ENCODE results near the gene ZDHHC14.

Gene ZDHHC14

DNA sequence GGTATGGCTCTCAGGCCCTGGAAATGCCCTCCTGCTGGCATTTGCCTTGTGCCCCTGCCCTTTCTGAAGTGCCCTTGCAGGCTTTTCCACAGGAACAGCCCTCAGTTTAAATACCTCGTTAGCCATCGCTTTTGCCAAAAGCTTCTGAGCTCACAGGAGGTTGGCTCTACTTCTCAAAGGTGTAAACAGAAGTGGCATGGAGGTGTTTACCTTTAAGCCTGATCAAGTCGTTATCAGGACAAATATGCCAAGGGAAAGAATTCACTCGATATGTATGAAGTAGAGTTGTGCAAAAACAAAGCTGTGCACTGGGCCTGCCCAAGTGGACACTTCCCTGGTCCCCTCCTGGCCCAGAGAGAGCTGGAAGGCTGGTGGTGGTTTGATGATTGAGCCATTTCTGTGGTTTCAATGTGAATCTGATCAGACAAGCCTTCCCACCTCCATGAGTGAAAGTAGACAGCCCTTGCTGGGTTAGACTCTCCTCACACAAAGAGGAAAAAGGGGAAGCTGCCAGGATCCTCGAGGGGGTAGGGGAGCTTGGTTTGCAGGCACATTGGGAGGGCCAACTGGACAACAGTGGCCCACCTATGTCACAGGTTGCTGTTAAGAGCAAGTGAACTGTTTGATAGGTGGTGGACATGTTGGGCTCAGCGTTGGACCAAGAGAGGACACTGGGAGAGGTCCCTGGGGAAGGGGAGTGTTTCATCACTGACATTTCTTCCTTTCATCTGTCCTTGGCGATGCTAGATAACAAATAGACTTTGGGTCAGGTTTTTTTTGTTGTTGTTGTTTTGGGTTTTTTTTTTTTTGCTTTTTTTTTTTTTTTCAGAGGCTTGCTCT lies 98.7 kb downstream of the ZDHHC14 start:
- Histone ChIP-seq H3K4me1 (ENCODE audit: control insufficient read depth, low read depth, low read length) (no peaks in the 10 kb centered on the region), H2BK120ac (ENCODE audit: low read depth, low read length) (no peak overlapping the region), H3K18ac (ENCODE audit: low read length) (no peak overlapping the region), H3K36me3 (ENCODE audit: control insufficient read depth, insufficient read depth, low read length) (no peaks in the 10 kb centered on the region), H3K23ac (ENCODE audit: low read length) (no peak overlapping the region), H3K27me3 (ENCODE audit: insufficient read depth, low read length, poor library complexity) (no peaks in the 10 kb centered on the region), H3K56ac (ENCODE audit: low read length) (no peak overlapping the region), H2BK5ac (ENCODE audit: low read length) (no peak overlapping the region), H4K8ac (ENCODE audit: low read depth, low read length) (no peak overlapping the region), H3K9ac (ENCODE audit: low read length) (no peak overlapping the region), H2BK15ac (replicated peaks; ENCODE audit: low read depth) (no peak overlapping the region), H4K5ac (ENCODE audit: low read length) (no peak overlapping the region), H3K4me2 (ENCODE audit: low read length) (no peak overlapping the region), H2AK5ac (ENCODE audit: low read length) (no peak overlapping the region), H3K4ac (ENCODE audit: low read depth, low read length) (no peak overlapping the region), H3K79me1 (ENCODE audit: low read length) (no peaks in the 10 kb centered on the region), H3K79me2 (ENCODE audit: control insufficient read depth, insufficient read depth, low read length) (no peaks in the 10 kb centered on the region), H3K27ac (ENCODE audit: low read depth, low read length) (no peak overlapping the region), H3K4me3 (ENCODE audit: low read length) (no peak overlapping the region)
- DNase-seq, result no peak
- no CpG with 5 or more reads among the region's 7 CpGs for WGBS (ENCODE audit: extremely low coverage, insufficient coverage, low lambda C conversion rate)

DNA sequence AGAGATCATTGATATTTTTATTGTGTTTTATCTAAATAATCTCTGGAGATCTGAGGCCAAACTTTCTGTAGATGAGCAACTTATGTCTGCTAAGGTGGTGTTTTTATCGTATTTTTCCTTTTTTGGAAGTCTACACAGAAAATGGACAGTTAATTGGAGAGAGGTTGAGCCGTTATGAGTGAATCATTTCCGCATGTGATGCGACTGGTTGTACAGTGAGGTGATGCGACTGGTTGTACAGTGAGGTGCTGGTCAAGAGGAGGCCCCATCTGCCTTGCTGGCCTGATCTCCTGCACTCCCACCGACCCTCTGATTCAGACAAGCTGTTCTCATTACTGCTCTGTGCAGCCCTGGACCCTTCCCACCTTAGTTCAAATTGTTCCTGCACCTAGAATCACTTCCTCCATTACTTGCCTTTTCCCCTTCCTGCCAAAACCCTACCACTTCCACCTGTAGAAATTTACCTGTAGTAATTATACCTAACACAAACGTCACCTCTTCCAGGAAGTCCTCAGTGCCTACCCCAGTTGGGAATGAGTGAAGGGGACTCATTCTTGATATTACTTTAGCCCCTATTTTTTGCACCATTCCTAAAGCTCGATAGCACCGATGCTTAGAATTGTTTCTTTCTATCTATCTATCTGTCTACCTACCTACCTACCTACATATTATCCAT lies 100.3 kb downstream of the ZDHHC14 start:
- Histone ChIP-seq H3K56ac (ENCODE audit: low read length) (no peak overlapping the region), H3K36me3 (ENCODE audit: control insufficient read depth, insufficient read depth, low read length) (no peaks in the 10 kb centered on the region), H3K4ac (ENCODE audit: low read depth, low read length) (no peak overlapping the region), H2BK15ac (replicated peaks; ENCODE audit: low read depth) (no peak overlapping the region), H2AK5ac (ENCODE audit: low read length) (no peak overlapping the region), H3K23ac (ENCODE audit: low read length) (no peak overlapping the region), H3K79me1 (ENCODE audit: low read length) (no peaks in the 10 kb centered on the region), H2BK5ac (ENCODE audit: low read length) (no peak overlapping the region), H4K8ac (ENCODE audit: low read depth, low read length) (no peak overlapping the region), H3K79me2 (ENCODE audit: control insufficient read depth, insufficient read depth, low read length) (no peaks in the 10 kb centered on the region), H4K5ac (ENCODE audit: low read length) (no peak overlapping the region), H3K4me3 (ENCODE audit: low read length) (no peak overlapping the region), H3K9ac (ENCODE audit: low read length) (no peak overlapping the region), H2BK120ac (ENCODE audit: low read depth, low read length) (no peak overlapping the region), H3K4me2 (ENCODE audit: low read length) (no peak overlapping the region), H3K4me1 (ENCODE audit: control insufficient read depth, low read depth, low read length) (no peaks in the 10 kb centered on the region), H3K18ac (ENCODE audit: low read length) (no peak overlapping the region), H3K27ac (ENCODE audit: low read depth, low read length) (no peak overlapping the region), H3K27me3 (ENCODE audit: insufficient read depth, low read length, poor library complexity) (no peaks in the 10 kb centered on the region)
- DNase-seq, result no peak
- WGBS (ENCODE audit: extremely low coverage, insufficient coverage, low lambda C conversion rate), result no CpG with 5 or more reads among the region's 9 CpGs

- no peak overlapping the region for H2BK120ac ChIP-seq (ENCODE audit: low read depth, low read length)
- no peak overlapping the region for H3K4me2 ChIP-seq (ENCODE audit: low read length)
- no CpG with 5 or more reads among the region's 4 CpGs for WGBS (ENCODE audit: extremely low coverage, insufficient coverage, low lambda C conversion rate)
- H3K4me3 ChIP-seq (ENCODE audit: low read length), result no peak overlapping the region
- H3K4me1 ChIP-seq (ENCODE audit: control insufficient read depth, low read depth, low read length), result no peaks in the 10 kb centered on the region
- no peak overlapping the region for H3K4ac ChIP-seq (ENCODE audit: low read depth, low read length)
- DNase-seq, result no peak
- no peaks in the 10 kb centered on the region for H3K36me3 ChIP-seq (ENCODE audit: control insufficient read depth, insufficient read depth, low read length)
- H3K56ac ChIP-seq (ENCODE audit: low read length), result no peak overlapping the region
- no peak overlapping the region for H3K27ac ChIP-seq (ENCODE audit: low read depth, low read length)
- no peak overlapping the region for H3K9ac ChIP-seq (ENCODE audit: low read length)
- H3K27me3 ChIP-seq (ENCODE audit: insufficient read depth, low read length, poor library complexity), result no peaks in the 10 kb centered on the region
- H4K5ac ChIP-seq (ENCODE audit: low read length), result no peak overlapping the region
- H2AK5ac ChIP-seq (ENCODE audit: low read length), result no peak overlapping the region
- H2BK5ac ChIP-seq (ENCODE audit: low read length), result no peak overlapping the region
- no peak overlapping the region for H4K8ac ChIP-seq (ENCODE audit: low read depth, low read length)
- no peaks in the 10 kb centered on the region for H3K79me2 ChIP-seq (ENCODE audit: control insufficient read depth, insufficient read depth, low read length)
- no peak overlapping the region for H2BK15ac ChIP-seq (replicated peaks; ENCODE audit: low read depth)
- H3K18ac ChIP-seq (ENCODE audit: low read length), result no peak overlapping the region
- H3K79me1 ChIP-seq (ENCODE audit: low read length), result no peaks in the 10 kb centered on the region
- no peak overlapping the region for H3K23ac ChIP-seq (ENCODE audit: low read length)
Measured at GRCh38 chr6:157481865-157482249, 100.9 kb downstream of the ZDHHC14 start.

DNA sequence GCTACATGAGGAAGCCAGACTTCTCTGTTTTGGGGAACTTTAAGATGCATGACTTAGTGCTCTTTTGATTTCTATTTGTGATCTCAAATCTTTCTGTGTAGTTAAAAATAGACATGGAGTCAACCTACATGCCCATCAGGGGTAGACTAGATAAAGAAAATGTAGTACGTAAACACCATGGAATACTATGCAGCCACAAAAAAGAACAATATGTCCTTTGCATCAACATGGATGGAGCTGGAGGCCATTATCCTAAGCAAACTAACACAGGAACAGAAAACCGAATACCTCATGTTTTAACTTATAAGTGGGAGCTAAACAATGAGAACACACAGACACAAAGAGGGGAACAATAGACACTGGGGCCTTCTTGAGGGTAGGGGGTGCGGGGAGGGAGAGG lies 102.8 kb downstream of the ZDHHC14 start:
- Histone ChIP-seq H3K23ac (ENCODE audit: low read length) (no peak overlapping the region), H4K5ac (ENCODE audit: low read length) (no peak overlapping the region), H3K56ac (ENCODE audit: low read length) (no peak overlapping the region)

DNA sequence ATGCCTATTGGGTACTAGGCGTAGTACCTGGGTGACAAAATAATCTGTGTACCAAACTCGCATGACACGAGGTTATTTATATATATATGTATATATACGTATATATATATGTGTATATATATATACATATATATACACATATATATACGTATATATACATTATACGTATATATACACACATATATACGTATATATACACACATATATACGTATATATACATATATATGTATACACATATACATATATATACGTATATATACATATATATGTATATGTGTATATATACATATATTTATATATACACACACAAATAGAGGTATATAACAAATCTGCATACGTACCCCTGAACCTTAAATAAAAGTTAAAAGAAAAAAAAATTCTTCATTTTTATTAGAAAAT lies 103.2 kb downstream of the ZDHHC14 start:
- H2BK15ac ChIP-seq (replicated peaks; ENCODE audit: low read depth), result no peak overlapping the region
- no peak overlapping the region for H4K5ac ChIP-seq (ENCODE audit: low read length)
- H3K4ac ChIP-seq (ENCODE audit: low read depth, low read length), result no peak overlapping the region
- peaks cover 4% of the 10 kb centered on the region for H3K4me1 ChIP-seq (ENCODE audit: control insufficient read depth, low read depth, low read length)
- no peaks in the 10 kb centered on the region for H3K79me1 ChIP-seq (ENCODE audit: low read length)
- no peak overlapping the region for H3K18ac ChIP-seq (ENCODE audit: low read length)
- H2BK5ac ChIP-seq (ENCODE audit: low read length), result no peak overlapping the region
- H2AK5ac ChIP-seq (ENCODE audit: low read length), result no peak overlapping the region
- no CpG with 5 or more reads among the region's 10 CpGs for WGBS (ENCODE audit: extremely low coverage, insufficient coverage, low lambda C conversion rate)
- no peak overlapping the region for H4K8ac ChIP-seq (ENCODE audit: low read depth, low read length)
- no peak for DNase-seq
- H3K4me3 ChIP-seq (ENCODE audit: low read length), result no peak overlapping the region
- no peak overlapping the region for H2BK120ac ChIP-seq (ENCODE audit: low read depth, low read length)
- no peak overlapping the region for H3K56ac ChIP-seq (ENCODE audit: low read length)
- H3K27me3 ChIP-seq (ENCODE audit: insufficient read depth, low read length, poor library complexity), result no peaks in the 10 kb centered on the region
- no peaks in the 10 kb centered on the region for H3K36me3 ChIP-seq (ENCODE audit: control insufficient read depth, insufficient read depth, low read length)
- H3K27ac ChIP-seq (ENCODE audit: low read depth, low read length), result no peak overlapping the region
- no peak overlapping the region for H3K23ac ChIP-seq (ENCODE audit: low read length)
- no peak overlapping the region for H3K9ac ChIP-seq (ENCODE audit: low read length)
- no peaks in the 10 kb centered on the region for H3K79me2 ChIP-seq (ENCODE audit: control insufficient read depth, insufficient read depth, low read length)
- no peak overlapping the region for H3K4me2 ChIP-seq (ENCODE audit: low read length)

More for the DNA sequence above, 102.8 kb downstream of the ZDHHC14 start:
- Histone ChIP-seq H3K79me1 (ENCODE audit: low read length) (no peaks in the 10 kb centered on the region), H3K18ac (ENCODE audit: low read length) (no peak overlapping the region), H3K36me3 (ENCODE audit: control insufficient read depth, insufficient read depth, low read length) (no peaks in the 10 kb centered on the region), H3K4ac (ENCODE audit: low read depth, low read length) (no peak overlapping the region), H2BK5ac (ENCODE audit: low read length) (no peak overlapping the region), H3K9ac (ENCODE audit: low read length) (no peak overlapping the region), H3K4me1 (ENCODE audit: control insufficient read depth, low read depth, low read length) (peaks cover 4% of the 10 kb centered on the region), H3K27me3 (ENCODE audit: insufficient read depth, low read length, poor library complexity) (no peaks in the 10 kb centered on the region), H3K79me2 (ENCODE audit: control insufficient read depth, insufficient read depth, low read length) (no peaks in the 10 kb centered on the region), H3K4me2 (ENCODE audit: low read length) (no peak overlapping the region), H2AK5ac (ENCODE audit: low read length) (no peak overlapping the region), H3K4me3 (ENCODE audit: low read length) (no peak overlapping the region), H4K8ac (ENCODE audit: low read depth, low read length) (no peak overlapping the region), H3K27ac (ENCODE audit: low read depth, low read length) (no peak overlapping the region), H2BK15ac (replicated peaks; ENCODE audit: low read depth) (no peak overlapping the region), H2BK120ac (ENCODE audit: low read depth, low read length) (no peak overlapping the region)
- DNase-seq, result no peak
- no CpG with 5 or more reads among the region's 3 CpGs for WGBS (ENCODE audit: extremely low coverage, insufficient coverage, low lambda C conversion rate)

Measured in mesendoderm (in vitro differentiated cells).